Bronchial epithelial cell (primary cell): Measurements from ENCODE around the gene TMPRSS3. TPM values are rescaled to one million over a fixed set of nuclear protein-coding genes. Genes with fewer than 3 reads are reported as not detected.

Experiments used
- DNase-seq: peaks from one replicate; pipeline ENCODE4 v3.0.0-alpha.2; 2010; ENCODE audit warnings: low read depth
- FAIRE-seq: peaks from 2 replicates; lab custom pipeline; 2011; peaks lifted over from hg19 to GRCh38; lab: Jason Lieb, UNC
- H3K27me3 ChIP-seq: 2 replicates; pipeline ENCODE4 v1.5.1; 2011; ENCODE audit warnings: low read length; ENCODE audit not compliant: control insufficient read depth, insufficient read depth
- H3K36me3 ChIP-seq: 2 replicates; pipeline ENCODE4 v1.5.1; 2011; ENCODE audit warnings: low read length; ENCODE audit not compliant: control insufficient read depth, insufficient read depth
- H3K4me3 ChIP-seq: 2 replicates; pipeline ENCODE4 v1.5.1; 2011; ENCODE audit warnings: mild to moderate bottlenecking, low read depth, low read length, control low read depth
- CTCF ChIP-seq: IDR thresholded peaks from 2 replicates; pipeline ENCODE4 v1.5.1; 2011; ENCODE audit warnings: mild to moderate bottlenecking, moderate library complexity, low read length, control low read depth, inconsistent platforms; ENCODE audit not compliant: insufficient read depth, severe bottlenecking
- total RNA-seq: library from RNA; depleted of rRNA; stranded (reverse); fragments of >200 nt; gene quantifications from 2 replicates; pipeline ENCODE4 v1.2.1, GENCODE V29; 2014

TMPRSS3 gene
- total RNA-seq, 1 donor from 2014 or later: under 0.01 TPM

GRCh38 chr21:42401154-42401553 is 5.3 kb upstream of the TMPRSS3 start:
- Histone ChIP-seq H3K36me3 (no peaks in the 10 kb centered on the region), H3K4me3 (no peak overlapping the region), H3K27me3 (no peaks in the 10 kb centered on the region)
- TF ChIP-seq CTCF: no peak
- DNase-seq: peak; percentile 20
- FAIRE-seq: no peak

- DNase-seq: peak; percentile 44
- Histone ChIP-seq H3K4me3 (no peak overlapping the region), H3K36me3 (no peaks in the 10 kb centered on the region), H3K27me3 (no peaks in the 10 kb centered on the region)
- FAIRE-seq: no peak
- no peak for TF ChIP-seq CTCF
Observed at GRCh38 chr21:42400525-42400924, 4.7 kb upstream of the TMPRSS3 start.

GRCh38 chr21:42398436-42399028 is 2.7 kb upstream of the TMPRSS3 start:
- no peak for DNase-seq
- Histone ChIP-seq H3K27me3 (no peaks in the 10 kb centered on the region), H3K36me3 (no peaks in the 10 kb centered on the region), H3K4me3 (no peak overlapping the region)
- TF ChIP-seq CTCF: no peak
- FAIRE-seq: no peak

GRCh38 chr21:42397746-42398394 is 2.0 kb upstream of the TMPRSS3 start:
- no peaks in the 10 kb centered on the region for H3K27me3 ChIP-seq
- FAIRE-seq: no peak

GRCh38 chr21:42396799-42397745 is 1.2 kb upstream of the TMPRSS3 start:
- FAIRE-seq: no peak
- no peak overlapping the region for H3K4me3 ChIP-seq
- no peaks in the 10 kb centered on the region for H3K36me3 ChIP-seq
- H3K27me3 ChIP-seq: no peaks in the 10 kb centered on the region
- no peak for TF ChIP-seq CTCF
- DNase-seq: no peak

More at GRCh38 chr21:42397746-42398394, 2.0 kb upstream of the TMPRSS3 start:
- Histone ChIP-seq H3K4me3 (no peak overlapping the region), H3K36me3 (no peaks in the 10 kb centered on the region)
- DNase-seq: no peak
- TF ChIP-seq CTCF: no peak
